OCI-LY7 (cell line): ENCODE measurements around the gene ADAMTS20. TPM values are rescaled to one million over a fixed set of nuclear protein-coding genes. Genes with fewer than 3 reads are reported as not detected.

ENCODE experiments used
- BruUV-seq: library from RNA; stranded (reverse); fragments of 400-500 nt; replicated peaks from 2 replicates; lab custom pipeline; 2021; lab: Mats Ljungman, UMichigan
- CTCF ChIA-PET: fragments of 300-600 bp; sonication (Branson Sonifier 250); formaldehyde crosslinking; loops from one replicate; lab custom pipeline; 2022; ENCODE audit warnings: antibody characterized with exemption; ENCODE audit not compliant: unreplicated experiment; lab: Charles Lee
- POLR2A ChIA-PET: fragments of 300-600 bp; sonication (Branson Sonifier 250); formaldehyde crosslinking; loops from one replicate; lab custom pipeline; 2022; ENCODE audit warnings: antibody characterized with exemption; lab: Charles Lee
- DNase-seq: peaks from one replicate; pipeline ENCODE4 v3.0.0-alpha.2; 2015; ENCODE audit warnings: low spot score
- H2AFZ ChIP-seq: fragments of 200-600 bp; sonication (generic), shearing (Covaris generic); 2 replicates; pipeline ENCODE4 v1.6.1; 2014; ENCODE audit warnings: mild to moderate bottlenecking, antibody characterized with exemption, low read length, moderate library complexity
- H3K27ac ChIP-seq: fragments of 200-600 bp; sonication (generic); 2 replicates; pipeline ENCODE4 v1.5.1; 2014; ENCODE audit warnings: mixed run types, low read depth, mild to moderate bottlenecking, moderate library complexity, low read length, inconsistent platforms; ENCODE audit not compliant: poor library complexity, severe bottlenecking
- H3K36me3 ChIP-seq: fragments of 200-600 bp; sonication (generic); 2 replicates; pipeline ENCODE4 v1.6.1; 2014; ENCODE audit warnings: mild to moderate bottlenecking, antibody characterized with exemption, low read length, moderate library complexity, mixed read lengths; ENCODE audit not compliant: insufficient read depth
- H3K4me1 ChIP-seq: fragments of 200-600 bp; sonication (generic); 2 replicates; pipeline ENCODE4 v1.5.1; 2014; ENCODE audit warnings: mild to moderate bottlenecking, low read length; ENCODE audit not compliant: insufficient read depth, poor library complexity, severe bottlenecking
- H3K4me2 ChIP-seq: fragments of 200-600 bp; sonication (generic); 2 replicates; pipeline ENCODE4 v1.6.1; 2014; ENCODE audit warnings: mild to moderate bottlenecking, low read length
- H3K4me3 ChIP-seq: fragments of 200-600 bp; sonication (generic); 2 replicates; pipeline ENCODE4 v1.5.1; 2014; ENCODE audit warnings: mild to moderate bottlenecking, low read depth, low read length; ENCODE audit not compliant: poor library complexity, severe bottlenecking
- H3K79me2 ChIP-seq: fragments of 200-600 bp; sonication (generic); 2 replicates; pipeline ENCODE4 v1.6.1; 2016; ENCODE audit warnings: low read depth, mild to moderate bottlenecking, low read length, moderate library complexity, mixed read lengths; ENCODE audit not compliant: insufficient read depth
- H3K9me2 ChIP-seq: fragments of 200-600 bp; sonication (generic); 2 replicates; pipeline ENCODE4 v1.6.1; 2016; ENCODE audit warnings: mild to moderate bottlenecking, low read length, mixed read lengths; ENCODE audit not compliant: insufficient read depth
- H3K9me3 ChIP-seq: fragments of 200-600 bp; sonication (generic); 2 replicates; pipeline ENCODE4 v1.6.1; 2014; ENCODE audit warnings: mild to moderate bottlenecking, mixed run types, low read length, mixed read lengths
- H4K20me1 ChIP-seq: fragments of 200-600 bp; sonication (generic); 2 replicates; pipeline ENCODE4 v1.6.1; 2014; ENCODE audit warnings: mild to moderate bottlenecking, antibody characterized with exemption, low read length, moderate library complexity, mixed read lengths; ENCODE audit not compliant: insufficient read depth
- EZH2phosphoT487 ChIP-seq: fragments of 200-600 bp; sonication (generic); IDR thresholded peaks from 2 replicates; pipeline ENCODE4 v1.6.1; 2018; ENCODE audit warnings: low read depth, borderline replicate concordance, mild to moderate bottlenecking, mixed run types, antibody characterized with exemption, low read length, moderate library complexity, mixed read lengths
- intact Hi-C: fragments of 100-400 bp; cut with micrococcal nuclease; formaldehyde crosslinking; loops from one replicate; pipeline ENCODE4 v1.10.0; 2022; ENCODE audit not compliant: unreplicated experiment
- total RNA-seq, 2 experiments: library from RNA; depleted of rRNA in 1 of 2; stranded (reverse); fragments of >200 nt in 1 of 2; shearing (Covaris generic) in 1 of 2; gene quantifications; 2 replicates each; pipeline ENCODE4 v1.2.3, GENCODE V29; 2014 to 2022
- TF ChIP-seq, protein P1 (sequence below): fragments of 200-600 bp; sonication (generic); conservative IDR thresholded peaks from 2 replicates; pipeline ENCODE4 v1.5.1; 2014; ENCODE audit warnings: mild to moderate bottlenecking, antibody characterized with exemption, low read length, moderate library complexity, mixed read lengths

The ADAMTS20 gene
- total RNA-seq, 2 experiments from 2014 or later, result not detected

DNA sequence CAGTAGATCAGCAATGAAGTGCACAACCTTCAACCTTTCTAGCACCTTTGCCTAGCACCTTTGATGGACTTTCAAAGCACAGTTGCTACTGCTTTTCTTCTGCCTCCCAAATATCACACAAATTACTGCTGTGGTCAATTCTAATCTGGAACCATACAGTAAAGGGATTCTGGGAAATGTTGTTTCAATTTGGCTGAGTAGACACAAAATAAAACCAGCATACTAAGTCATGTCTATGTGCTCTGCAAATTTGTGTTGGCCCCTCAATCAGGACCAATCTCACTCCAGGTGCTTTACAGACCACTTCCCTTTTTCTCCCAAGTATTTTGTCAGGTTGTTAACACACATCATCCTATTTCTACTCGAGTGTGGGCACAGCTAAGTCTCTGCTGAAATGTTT, 38.3 kb upstream of the ADAMTS20 start:
- no peak for TF ChIP-seq EZH2phosphoT487
- TF ChIP-seq, protein P1, sequence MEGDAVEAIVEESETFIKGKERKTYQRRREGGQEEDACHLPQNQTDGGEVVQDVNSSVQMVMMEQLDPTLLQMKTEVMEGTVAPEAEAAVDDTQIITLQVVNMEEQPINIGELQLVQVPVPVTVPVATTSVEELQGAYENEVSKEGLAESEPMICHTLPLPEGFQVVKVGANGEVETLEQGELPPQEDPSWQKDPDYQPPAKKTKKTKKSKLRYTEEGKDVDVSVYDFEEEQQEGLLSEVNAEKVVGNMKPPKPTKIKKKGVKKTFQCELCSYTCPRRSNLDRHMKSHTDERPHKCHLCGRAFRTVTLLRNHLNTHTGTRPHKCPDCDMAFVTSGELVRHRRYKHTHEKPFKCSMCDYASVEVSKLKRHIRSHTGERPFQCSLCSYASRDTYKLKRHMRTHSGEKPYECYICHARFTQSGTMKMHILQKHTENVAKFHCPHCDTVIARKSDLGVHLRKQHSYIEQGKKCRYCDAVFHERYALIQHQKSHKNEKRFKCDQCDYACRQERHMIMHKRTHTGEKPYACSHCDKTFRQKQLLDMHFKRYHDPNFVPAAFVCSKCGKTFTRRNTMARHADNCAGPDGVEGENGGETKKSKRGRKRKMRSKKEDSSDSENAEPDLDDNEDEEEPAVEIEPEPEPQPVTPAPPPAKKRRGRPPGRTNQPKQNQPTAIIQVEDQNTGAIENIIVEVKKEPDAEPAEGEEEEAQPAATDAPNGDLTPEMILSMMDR, result no peak
- Histone ChIP-seq H3K79me2 (no peaks in the 10 kb centered on the region), H3K9me2 (no peaks in the 10 kb centered on the region)

DNA sequence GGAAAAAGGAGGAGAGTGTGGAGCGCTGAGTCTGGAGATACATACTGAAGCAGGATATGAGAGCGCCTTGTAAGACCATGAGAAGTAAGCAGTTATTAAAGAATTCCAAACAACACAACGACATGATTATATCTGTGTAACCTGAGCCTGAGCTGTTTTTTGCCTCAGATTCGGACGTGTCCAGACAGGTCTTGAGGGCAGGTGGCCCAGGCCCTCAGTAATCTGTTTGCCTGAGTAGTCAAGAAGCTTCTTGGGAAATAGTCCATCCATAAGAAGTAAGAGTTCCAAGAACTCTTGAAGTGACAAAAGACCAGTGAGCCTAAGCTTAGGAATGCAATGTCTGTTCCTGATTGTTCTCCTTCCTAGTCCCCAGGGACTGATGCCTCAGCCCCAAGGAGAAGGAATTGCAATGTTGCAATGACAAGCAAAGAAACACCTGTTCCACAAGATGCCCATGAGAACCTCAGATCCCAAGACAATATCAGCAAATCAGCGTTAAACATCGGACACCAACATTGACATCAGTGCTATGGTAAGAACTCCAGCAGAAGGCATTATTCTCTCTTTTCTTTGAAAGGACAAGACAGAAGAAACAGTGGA, 34.7 kb upstream of the ADAMTS20 start:
- H4K20me1 ChIP-seq, result no peaks in the 10 kb centered on the region
- no peak for DNase-seq
- no peak overlapping the region for H3K4me3 ChIP-seq
- no peaks in the 10 kb centered on the region for H3K79me2 ChIP-seq
- no peak overlapping the region for H3K4me2 ChIP-seq
- no peaks in the 10 kb centered on the region for H3K9me3 ChIP-seq
- H2AFZ ChIP-seq, result no peak overlapping the region
- ChIA-PET POLR2A (no interaction called here), CTCF (no interaction called here)
- no peaks in the 10 kb centered on the region for H3K9me2 ChIP-seq
- no peaks in the 10 kb centered on the region for H3K4me1 ChIP-seq
- no TSS peak for BruUV-seq
- no peak overlapping the region for H3K27ac ChIP-seq
- H3K36me3 ChIP-seq, result no peaks in the 10 kb centered on the region
- TF ChIP-seq, protein P1, result no peak
- no peak for TF ChIP-seq EZH2phosphoT487
- intact Hi-C loops, result no loop called here

More for the DNA sequence above, 38.3 kb upstream of the ADAMTS20 start:
- Histone ChIP-seq H3K4me3 (no peak overlapping the region), H3K9me3 (no peaks in the 10 kb centered on the region), H3K27ac (no peak overlapping the region), H3K4me2 (no peak overlapping the region), H3K4me1 (no peaks in the 10 kb centered on the region), H2AFZ (no peak overlapping the region), H3K36me3 (no peaks in the 10 kb centered on the region), H4K20me1 (no peaks in the 10 kb centered on the region)
- no TSS peak for BruUV-seq
- no peak for DNase-seq
- intact Hi-C loops, result no loop called here
- ChIA-PET CTCF (no interaction called here), POLR2A (no interaction called here)

DNA sequence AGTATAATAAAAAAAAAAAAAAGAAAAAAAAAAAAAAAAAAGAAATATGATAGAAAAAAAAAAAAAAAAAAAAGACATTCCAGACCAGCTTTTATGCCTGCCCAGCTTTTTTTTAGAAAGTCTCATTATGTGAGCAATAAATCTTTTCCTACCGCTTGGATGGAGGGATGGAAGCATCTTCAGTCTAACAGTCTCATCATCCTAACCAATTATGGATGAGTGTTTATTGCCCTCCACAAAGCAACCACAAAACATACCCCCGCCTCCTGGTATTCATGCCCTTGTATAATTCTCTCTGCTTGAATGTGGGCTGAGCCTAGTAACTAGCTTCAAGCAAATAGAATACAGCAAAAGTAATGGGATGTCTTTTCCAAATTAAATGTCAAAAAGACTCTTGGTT, 33.7 kb upstream of the ADAMTS20 start:
- DNase-seq, result no peak
- Histone ChIP-seq H3K79me2 (no peaks in the 10 kb centered on the region), H4K20me1 (no peaks in the 10 kb centered on the region), H3K36me3 (no peaks in the 10 kb centered on the region), H3K27ac (no peak overlapping the region), H3K4me3 (no peak overlapping the region), H3K4me2 (no peak overlapping the region), H3K9me3 (no peaks in the 10 kb centered on the region), H3K9me2 (no peaks in the 10 kb centered on the region), H3K4me1 (no peaks in the 10 kb centered on the region), H2AFZ (no peak overlapping the region)
- BruUV-seq, result no TSS peak
- intact Hi-C loops, result no loop called here
- TF ChIP-seq, protein P1, result no peak
- ChIA-PET CTCF (no interaction called here), POLR2A (no interaction called here)
